Left colon (tissue), 2 donors: ENCODE data around the gene ZBTB7B. TPM values are rescaled to one million over a fixed set of nuclear protein-coding genes. Genes with fewer than 3 reads are reported as not detected.
A peak's percentile ranks its signal among the peaks of the same experiment; 100 is the strongest.

Experiments used
- ATAC-seq: fragments of 200-7000 bp; cut with Tn5 transposase; one replicate; pipeline ENCODE4 v1.9.1; 2020; ENCODE audit warnings: mild to moderate bottlenecking, moderate library complexity
- DNase-seq, 2 donors: peaks; one replicate each; pipeline ENCODE4 v3.0.0-alpha.2; 2020
- intact Hi-C, 2 donors: fragments of 100-400 bp; cut with DNase I in 1 of 2; cut with micrococcal nuclease in 1 of 2; formaldehyde crosslinking; loops; one replicate each; pipeline versions ENCODE4 v1.11.2 to v1.14.0; 2022; cut with DNase I, micrococcal nuclease
- total RNA-seq, 2 donors: library from RNA; stranded (reverse); fragmentation: NEBNext Ultra II Directional; extraction: Animal tissue kit (Norgen Biotek cat#: 25700); gene quantifications; one replicate each; pipeline ENCODE4 v1.2.1, GENCODE V29; 2021
- donor health status: DM: no; HTN: no; CAD: no.
- donor health status: DM: yes; HTN: yes; CAD: no.

The ZBTB7B gene
- total RNA-seq, 2 donors from 2014 or later = 248 to 326 TPM

DNA sequence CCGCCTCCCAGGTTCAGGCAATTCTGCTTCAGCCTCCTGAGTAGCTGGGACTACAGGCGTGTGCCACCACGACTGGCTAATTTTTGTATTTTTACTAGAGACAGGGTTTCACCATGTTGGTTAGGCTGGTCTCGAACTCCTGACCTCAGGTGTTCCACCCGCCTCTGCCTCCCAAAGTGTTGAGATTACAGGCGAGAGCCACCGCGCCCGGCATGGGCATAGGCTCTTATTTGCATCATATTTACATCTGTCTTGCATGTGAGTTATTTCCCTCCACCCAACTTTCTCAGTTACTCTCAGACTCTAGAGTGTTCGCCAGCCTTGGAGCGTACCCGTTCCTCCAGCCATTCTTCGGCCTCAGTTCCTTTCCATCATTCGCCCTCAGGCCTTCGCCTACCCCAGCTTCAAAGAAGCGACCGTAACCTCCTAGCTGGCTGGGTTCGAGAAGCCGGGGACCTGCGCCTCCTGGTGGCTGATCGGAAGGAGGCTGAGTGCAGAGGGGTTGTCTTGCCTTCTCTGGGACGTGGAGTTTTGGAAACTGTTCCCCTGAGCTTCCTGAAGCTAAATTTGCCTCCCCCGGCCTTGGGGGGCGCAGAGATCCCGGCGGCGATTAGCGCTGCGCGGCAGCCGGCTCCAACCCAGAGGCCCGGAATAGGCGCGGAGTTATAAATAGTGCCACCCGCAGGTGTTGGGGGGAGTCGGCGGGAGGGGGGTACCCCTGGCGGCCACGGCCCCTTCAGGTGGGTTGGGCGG lies 3.6 kb upstream of the ZBTB7B start:
- no peak for ATAC-seq

DNA sequence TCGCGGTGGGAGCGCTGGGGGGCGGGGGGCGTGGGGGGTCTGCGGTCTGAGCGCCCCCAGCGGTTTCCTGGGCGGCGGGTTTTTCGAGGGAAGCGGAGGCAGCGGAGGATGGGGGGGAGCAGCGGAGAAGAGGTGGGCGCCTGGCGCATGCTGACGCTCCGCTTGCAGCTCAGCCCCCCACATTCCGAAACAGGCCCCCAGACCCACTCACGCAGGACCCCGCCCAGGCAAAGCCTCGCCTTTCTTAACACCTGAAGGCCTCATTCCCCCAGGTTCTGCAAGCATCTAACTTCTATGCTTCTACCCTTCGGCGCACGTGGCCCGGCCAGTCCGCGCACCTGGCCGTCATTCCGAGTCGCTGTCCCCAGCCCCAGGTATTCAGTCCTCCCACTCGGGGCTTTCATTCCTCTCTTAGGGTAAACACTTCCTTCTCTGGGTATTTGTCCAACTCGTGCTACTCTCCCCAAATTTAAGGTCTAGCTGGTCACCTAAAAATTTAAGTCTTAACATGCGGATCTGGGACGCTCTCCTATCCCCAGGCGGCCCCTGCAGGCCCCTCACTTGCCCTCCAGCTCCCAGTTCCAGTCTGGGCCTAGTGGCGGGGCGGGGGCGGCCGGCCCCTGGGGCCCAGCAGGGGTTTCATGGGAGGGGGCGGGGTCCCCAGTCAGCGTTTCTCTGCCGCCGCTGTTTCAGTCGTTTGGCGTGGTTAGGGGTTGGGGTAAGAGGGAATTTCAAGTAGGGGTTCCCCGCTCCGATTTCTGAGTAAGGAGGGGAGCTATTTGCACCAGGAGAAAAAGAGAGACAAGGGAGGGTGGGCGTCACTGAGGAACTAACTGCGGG lies 2.8 kb upstream of the ZBTB7B start:
- intact Hi-C loops = no loop called here
- ATAC-seq (no peak), DNase-seq (peak; percentile 60 to 62)

More for the DNA sequence above, 3.6 kb upstream of the ZBTB7B start:
- intact Hi-C loops = no loop called here
- peak; percentile 61 to 77 for DNase-seq

DNA sequence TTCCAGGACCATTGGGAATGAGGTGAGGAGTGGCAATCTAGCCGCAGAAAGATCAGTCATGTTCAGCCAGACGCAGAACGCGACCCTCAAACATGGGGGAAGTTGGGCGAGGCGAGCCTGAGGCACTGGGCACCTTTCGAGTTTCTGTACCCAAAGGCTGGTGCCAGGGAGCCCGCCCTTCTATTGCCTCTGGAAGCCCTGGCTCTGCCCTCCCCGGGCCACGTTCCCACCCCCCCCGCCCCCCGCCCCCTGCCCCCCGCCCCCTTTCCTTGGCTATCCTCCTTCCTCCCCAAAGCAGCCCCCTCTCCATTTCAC lies 2.2 kb upstream of the ZBTB7B start:
- ATAC-seq (no peak), DNase-seq (peak; percentile 57 to 67)
- intact Hi-C loops = no loop called here

DNA sequence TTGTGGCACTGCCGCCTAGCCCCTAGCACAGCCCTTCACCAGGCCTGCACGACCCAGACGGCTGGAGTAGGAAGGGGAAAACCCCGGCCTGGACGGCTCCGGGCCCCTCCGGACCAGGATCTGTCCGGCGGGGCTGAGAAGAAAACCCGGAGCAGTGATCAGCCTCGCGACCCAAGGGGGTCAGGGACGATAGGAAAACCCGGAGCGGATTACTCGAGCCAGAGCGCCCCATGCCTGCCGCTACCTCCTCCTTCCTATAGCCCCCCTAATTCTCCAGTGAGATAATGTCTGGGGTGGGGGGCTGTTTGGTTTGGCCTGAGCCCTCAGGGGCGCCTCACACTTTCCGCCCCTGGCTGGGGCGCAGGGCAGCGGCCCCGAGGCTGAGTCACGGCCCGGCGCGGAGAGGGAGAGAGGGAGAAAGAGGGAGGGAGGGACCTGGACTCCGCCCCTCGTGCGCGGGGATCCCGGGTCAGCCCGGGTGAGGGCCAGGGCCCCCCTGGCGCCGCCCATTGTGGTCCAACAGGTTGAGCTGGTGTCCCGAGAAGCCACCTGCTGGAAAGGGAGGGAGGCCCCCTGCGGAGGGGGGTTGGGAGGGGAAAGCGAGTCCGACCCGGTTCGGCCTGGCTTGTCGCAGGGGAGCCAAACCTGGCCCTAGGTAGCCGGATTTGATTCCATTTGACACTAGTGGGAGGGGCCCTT lies 1.7 kb upstream of the ZBTB7B start:
- peak; percentile 57 for ATAC-seq
- intact Hi-C loops = no loop called here
- peak; percentile 96 to 98 for DNase-seq

DNA sequence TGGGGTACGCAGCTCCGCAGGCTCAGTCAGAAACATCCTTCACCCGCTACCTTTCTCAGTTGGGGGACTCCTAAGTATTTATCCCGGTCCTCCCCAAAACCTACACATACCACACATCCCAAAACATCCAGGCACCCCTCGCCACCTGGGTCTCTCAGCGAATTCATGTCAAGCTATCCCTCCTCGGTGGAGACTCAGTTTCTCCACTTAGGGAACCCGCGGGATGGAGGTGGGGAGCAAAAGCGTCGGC lies 1.3 kb upstream of the ZBTB7B start:
- intact Hi-C loops = no loop called here
- ATAC-seq (no peak), DNase-seq (no peak)

DNA sequence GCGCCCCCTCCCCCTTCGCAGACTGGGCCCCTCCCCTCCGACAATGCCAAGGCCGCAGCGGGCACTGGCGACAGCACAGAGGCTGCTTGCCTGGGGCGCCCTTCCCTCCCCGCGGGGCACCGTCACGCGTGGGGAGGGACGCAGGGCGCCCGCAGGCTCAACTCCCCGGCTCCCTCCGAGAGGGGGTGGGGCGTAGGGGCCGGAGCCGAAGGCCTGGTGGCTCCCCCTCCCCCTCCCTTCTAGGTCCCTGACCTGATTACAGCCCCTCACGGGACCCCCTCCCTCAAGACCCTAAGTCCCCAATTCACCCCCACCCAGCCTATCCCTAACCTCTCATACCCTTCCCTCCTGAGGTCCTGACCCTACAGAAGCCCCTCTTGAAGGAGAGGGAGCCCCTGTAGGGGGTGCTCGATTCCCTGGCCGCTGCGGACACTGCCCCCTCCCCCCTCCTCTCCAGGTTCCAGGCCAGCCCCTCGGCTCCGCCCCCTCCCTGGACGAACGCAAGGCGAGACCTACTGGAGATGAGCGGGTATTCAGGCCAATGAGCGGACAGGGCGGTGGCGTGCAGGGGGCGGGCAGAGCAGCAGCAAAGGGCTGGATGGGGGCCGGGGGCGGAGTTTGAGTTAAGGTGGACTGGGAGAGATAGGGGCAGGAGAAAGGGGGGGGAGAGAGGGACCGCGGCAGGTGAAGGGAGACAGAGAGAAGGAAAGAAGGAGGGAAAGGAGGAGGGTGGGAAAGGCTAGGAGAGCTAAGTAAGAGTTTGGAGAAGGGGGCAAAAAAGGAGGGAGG lies 733 bp upstream of the ZBTB7B start:
- ATAC-seq = peak; percentile 63
- intact Hi-C loops = no loop called here
- peak; percentile 100 for DNase-seq

DNA sequence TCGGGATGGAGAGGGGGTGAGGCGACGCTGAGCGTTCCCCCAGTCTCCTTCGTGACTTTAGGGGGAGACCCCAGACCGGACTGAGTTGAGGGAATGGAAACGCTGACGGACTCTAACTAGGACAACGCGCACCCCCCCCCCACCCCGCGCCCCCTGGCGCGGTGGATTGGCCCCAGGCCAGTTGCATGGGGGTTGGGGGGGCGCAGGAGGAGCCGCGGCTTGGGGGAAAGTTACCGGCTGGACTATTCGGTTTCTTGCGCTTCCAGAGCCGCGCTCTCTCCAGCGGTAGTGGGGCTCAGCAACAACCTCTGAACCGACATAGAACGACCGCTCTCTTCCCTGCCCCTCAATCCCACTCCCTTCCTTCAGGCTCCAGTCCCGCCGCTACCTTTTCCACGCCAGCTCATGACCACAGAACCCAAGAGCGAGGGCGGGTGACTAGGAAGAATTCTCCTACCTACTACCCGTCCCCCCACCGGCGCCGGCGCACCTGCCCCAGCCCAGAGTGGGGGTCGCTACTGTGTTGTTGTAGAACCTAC lies 694 bp downstream of the ZBTB7B start:
- no peak for ATAC-seq
- peak in 1 of 2 donors; percentile 59 for DNase-seq
- intact Hi-C loops = no loop called here

DNA sequence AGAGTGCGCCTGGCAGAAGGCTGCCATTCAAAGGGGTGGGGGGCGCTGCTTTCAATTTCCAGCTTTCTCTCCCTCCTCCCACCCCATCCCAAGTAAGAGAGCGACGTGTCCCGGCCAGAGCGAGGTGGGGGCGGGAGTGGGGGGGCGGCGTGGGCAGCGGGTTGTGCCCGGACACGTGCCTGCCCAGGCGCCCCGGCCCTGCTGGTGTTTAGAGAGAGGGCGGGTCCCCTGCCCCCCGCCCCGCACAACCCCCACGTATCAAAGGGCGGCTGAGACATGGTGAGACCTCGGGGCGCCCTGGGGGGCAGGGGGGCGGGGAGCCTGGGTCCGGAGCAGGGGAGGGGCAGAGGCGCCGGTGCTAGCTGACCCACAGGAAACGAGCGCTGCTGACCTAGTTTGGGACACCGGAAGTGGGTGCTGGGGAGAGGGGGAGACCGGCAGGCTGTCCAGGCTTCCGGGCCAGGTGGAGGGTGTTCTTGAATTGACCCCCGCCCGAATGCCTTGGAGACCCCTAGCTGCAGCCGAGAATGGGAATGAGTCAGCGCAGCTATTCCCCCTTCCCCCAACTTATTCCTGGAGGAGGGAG lies 1.3 kb downstream of the ZBTB7B start:
- intact Hi-C loops = no loop called here
- peak; percentile 0 for ATAC-seq
- peak; percentile 76 to 88 for DNase-seq

DNA sequence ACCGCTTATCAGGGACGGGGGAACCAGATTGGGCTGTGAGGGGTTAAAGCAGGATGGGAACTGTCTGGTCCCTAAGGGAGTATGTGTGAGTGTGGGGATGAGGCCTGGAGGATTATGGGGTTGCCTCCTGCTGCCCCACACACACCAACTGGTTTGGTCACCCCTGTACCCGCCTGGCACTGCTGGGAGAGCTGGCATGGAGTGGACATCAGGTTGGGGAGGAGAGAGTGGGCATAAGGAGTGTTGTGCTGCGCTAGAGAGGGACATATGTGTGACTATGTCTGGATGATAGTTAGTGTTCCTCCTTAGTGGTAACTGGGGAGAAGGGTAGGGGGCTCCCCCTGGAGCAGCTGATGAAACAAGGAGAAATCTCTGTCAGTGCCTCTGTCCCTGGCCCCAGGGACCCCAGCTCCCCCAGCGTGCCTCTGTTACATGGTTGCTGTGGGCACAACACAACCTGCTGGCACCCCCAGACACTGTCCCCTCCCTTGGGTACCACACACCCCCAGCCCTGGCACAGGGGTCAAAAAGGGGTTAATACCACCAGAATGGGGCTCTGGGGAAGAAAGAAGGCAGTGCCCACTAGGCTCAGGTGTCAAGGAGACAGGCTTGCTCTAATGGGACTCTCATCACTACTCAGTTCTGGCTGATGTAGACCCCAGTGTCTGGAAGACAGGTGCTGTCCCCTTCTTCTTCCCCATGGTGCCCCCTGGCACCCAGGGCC lies 1.9 kb downstream of the ZBTB7B start:
- ATAC-seq (no peak), DNase-seq (peak; percentile 34 to 48)
- intact Hi-C loops = no loop called here

DNA sequence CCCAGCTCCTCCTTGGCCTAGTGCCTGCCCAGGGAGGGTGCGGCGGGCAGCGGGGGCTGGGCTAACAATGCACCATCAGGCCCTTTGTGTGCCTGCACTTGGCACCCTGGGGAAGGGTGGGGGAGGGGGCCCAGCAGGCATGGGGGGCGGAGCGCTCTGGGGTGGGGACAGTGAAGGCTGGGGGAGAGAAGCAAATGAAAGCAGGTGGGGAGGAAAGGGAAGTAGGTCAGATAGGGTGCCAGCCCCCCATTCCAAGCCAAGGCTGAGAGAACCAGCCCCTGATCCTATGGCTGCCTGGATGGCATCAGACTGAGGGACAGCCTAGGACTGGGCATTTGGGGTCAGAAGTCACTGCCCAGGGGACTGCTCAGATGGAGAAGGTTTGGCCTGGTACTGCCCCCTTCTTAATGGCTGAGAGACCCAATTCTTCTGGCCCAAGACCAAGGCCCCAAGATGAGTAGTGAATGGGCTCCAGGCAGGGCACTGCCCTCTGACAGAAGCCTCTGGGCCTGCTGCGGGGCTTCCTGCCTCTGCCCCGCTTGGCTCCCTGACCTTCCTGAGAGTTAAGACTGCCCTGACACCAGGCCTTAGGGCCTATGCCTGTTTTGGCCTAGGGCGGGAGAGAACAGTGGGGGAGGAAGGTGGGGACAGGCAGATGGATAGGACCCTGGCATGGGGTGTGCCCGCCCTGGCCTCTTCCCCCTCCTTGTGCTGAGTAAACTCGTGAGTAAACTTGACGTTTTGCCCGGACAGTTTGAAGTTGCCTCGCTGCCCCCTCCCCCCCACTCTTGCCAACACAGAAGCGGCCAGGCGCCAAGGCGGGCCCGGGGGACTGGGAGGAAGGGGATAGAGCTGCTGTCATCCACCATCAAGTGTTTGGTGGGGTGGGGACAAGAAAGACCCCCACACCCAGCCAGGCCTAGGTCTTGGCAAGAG lies 2.7 kb downstream of the ZBTB7B start:
- intact Hi-C loops = no loop called here
- DNase-seq (peak; percentile 88 to 90), ATAC-seq (peak; percentile 20)

DNA sequence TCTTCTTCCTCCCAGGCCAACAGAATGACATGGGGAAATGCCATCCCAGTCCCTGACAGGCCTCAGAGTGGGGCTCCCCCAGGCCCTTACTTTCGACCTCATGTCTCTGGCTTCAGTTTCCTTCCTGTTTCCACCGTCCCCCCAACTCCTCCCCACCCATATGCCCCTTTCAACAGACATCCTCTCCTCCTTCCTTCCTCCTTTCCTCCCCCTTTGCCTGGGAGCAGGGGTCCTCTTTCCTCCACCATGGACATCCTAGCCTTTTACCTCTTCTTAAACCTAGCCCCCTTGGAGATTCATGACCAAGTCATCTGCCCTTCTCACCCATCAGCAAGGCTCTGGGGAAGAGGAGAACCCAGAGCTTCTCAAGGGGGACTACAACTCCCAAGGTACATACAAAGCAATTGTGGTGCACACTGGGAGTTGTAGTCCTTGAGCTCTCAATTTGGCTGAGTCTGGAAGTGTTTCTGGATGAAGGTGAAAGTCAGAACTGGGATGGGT lies 4.0 kb downstream of the ZBTB7B start:
- peak; percentile 22 to 47 for DNase-seq
- intact Hi-C loops = no loop called here

DNA sequence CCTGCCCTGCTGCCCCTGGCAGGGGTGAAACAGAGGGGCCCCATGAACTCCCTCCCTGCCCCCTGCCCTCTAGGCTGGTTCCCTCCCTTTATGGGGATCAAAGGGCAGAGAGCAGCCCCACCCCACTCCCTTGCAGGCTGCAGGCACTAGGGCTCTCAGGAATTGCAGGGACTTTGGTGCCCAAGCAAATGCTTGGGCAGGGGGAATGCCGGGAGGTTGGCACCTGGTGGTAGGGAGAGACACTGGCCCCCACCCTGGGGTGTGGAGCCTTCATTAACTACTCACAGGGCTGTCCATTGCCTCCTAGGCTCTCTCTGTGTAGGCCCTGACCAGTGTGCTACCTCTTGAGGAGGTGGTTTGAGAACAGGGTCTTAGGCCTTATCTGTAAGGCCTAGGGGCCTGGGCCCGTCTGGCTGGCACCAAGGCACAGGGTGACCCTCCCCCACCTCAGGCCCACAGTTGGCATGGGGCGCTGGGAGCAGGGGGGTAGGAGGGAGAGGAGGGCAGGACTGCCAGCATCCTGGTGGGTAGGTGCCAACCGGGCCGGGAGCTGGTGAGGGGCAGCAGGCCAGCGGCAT lies 4.7 kb downstream of the ZBTB7B start:
- DNase-seq (peak; percentile 81 to 94), ATAC-seq (peak; percentile 56)
- intact Hi-C loops = no loop called here

More for the DNA sequence above, 4.0 kb downstream of the ZBTB7B start:
- ATAC-seq = no peak

DNA sequence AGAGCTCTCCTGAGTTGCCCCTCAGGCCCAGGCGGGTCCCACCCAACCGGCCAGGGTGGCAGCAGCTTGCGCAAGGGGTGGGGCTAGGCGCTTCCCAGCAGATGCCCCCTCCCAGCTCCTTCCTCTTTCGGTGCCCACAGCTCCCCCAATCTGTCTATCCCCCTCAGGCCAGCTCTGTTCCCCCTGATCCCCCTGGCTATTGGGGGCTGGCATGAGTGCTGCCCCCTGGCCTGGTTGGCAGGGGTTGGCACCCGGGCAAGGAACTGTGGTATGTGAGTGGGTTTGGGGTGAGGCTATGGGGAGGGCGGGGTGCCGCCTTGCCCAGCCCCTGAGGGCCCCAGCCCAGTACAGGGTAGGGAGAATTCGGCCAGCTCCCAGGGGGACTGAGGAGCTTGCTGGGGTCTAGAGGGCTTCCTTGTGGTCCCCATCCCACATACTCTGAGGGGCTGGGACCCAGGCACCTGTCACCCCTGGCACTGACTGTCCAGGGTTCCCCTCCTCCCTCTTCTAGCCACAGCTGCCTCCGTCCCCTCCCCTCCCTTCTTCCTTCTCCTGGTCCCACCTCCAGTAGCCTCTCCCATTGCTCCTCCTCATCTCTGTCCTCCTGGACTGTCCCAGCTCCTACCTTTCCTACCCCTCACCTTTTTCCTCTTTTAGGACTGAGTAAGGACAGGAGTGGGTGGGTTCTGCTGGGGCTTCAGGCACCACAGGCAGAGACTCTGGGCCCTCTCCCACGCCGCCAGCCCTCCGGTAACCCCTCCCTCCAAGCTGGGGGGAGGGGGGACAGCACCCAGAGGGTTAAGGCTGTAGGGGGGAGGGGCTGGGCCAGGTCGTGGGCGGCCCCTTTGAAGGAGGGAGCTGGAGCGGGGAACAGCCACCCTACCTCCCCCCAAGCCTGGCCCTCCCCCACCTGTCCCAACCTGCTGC lies 5.7 kb downstream of the ZBTB7B start:
- intact Hi-C loops = no loop called here
- ATAC-seq = peak; percentile 39
- DNase-seq = peak; percentile 63 to 81

DNA sequence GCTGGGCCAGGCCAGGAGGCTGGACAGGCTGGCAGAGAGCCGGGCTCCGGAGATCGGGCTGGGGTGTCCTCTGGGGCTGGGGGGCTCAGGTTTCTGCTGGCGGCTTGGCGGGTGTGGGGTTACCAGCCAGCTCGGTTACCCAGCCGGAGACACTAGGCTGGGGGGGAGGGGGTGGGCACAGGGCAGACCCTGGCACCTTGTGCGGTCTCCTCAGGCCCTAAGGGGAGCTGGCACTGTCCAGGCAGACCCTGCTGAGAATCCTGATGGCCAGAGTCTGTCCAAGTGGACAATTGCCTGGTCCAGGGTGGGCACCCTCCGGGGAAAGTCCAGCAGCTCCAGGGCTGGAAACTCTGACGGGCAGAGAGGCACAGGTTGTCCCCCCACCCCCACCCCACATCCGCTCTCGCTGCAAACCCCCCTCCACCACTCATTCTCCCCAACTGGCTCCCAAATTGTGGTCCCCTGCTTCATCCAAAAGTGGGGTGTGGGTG lies 6.7 kb downstream of the ZBTB7B start:
- ATAC-seq (no peak), DNase-seq (no peak)
- intact Hi-C loops = no loop called here

DNA sequence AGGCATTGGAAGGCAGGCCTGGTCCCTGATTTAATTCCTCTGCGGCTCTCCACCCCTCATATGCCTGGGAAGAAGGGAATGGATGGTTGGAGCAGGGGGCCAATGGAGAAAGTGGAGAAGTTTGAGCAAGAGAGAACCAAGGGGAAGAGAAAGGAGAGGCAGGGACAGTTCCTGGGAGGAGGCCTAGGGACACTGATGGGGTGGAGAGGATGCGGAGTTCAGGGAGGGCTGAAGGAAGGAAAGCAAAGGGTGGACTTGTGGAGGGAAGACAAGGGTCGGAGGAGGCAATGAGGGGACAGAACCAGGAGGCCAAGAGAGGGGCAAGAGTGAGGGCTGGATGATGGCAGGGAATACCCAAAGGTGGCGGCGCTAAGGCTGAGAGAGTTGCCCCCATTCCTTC lies 7.1 kb downstream of the ZBTB7B start:
- DNase-seq (no peak), ATAC-seq (no peak)
- intact Hi-C loops = loop anchor here in 1 of 2 donors (10.0 kb wide), 1 partner anchor 45 kb away; the partner anchor contains the start of gene PYGO2
